Left ventricle myocardium superior (tissue), 1 donor: Measurements from ENCODE around the gene L1TD1. TPM values are rescaled to one million over a fixed set of nuclear protein-coding genes. Genes with fewer than 3 reads are reported as not detected.
"Not testable (repeated sequence)": the region's sequence is repeated elsewhere in the genome, so short reads cannot be mapped to it uniquely, and the experiment has no call there.

ENCODE experiments used
- ATAC-seq: fragments of 200-7000 bp; cut with Tn5 transposase; one replicate; pipeline ENCODE4 v1.9.1; 2020; ENCODE audit warnings: mild to moderate bottlenecking, moderate library complexity
- DNase-seq: peaks from one replicate; pipeline ENCODE4 v3.0.0-alpha.2; 2020
- intact Hi-C: fragments of 100-400 bp; cut with micrococcal nuclease; formaldehyde crosslinking; loops from one replicate; pipeline ENCODE4 v1.11.0; 2022
- total RNA-seq: library from RNA; stranded (reverse); fragmentation: NEBNext Ultra II Directional; extraction: Animal tissue kit (Norgen Biotek cat#: 25700); gene quantifications from one replicate; pipeline ENCODE4 v1.2.1, GENCODE V29; 2021
- donor health status: DM: no; HTN: yes; CAD: no; lungs with severe emphysema.

Gene L1TD1
- total RNA-seq, 1 donor from 2014 or later = 0.05 TPM

GRCh38 chr1:62232871-62233278 is 38.2 kb downstream of the L1TD1 start:
- no peak for DNase-seq
- no peak for ATAC-seq
- intact Hi-C loops = no loop called here

GRCh38 chr1:62233926-62234450 is 39.3 kb downstream of the L1TD1 start:
- no peak for ATAC-seq
- DNase-seq = no peak
- intact Hi-C loops = no loop called here

GRCh38 chr1:62234688-62235087 is 40.0 kb downstream of the L1TD1 start:
- no peak for DNase-seq
- intact Hi-C loops = no loop called here
- no peak for ATAC-seq

- DNase-seq (no peak), ATAC-seq (no peak)
- intact Hi-C loops = no loop called here
Measured at GRCh38 chr1:62235576-62235975, 40.9 kb downstream of the L1TD1 start.

GRCh38 chr1:62237361-62237760 is 42.7 kb downstream of the L1TD1 start:
- ATAC-seq (no peak), DNase-seq (no peak)
- intact Hi-C loops = no loop called here

- ATAC-seq = no peak
- intact Hi-C loops = no loop called here
- no peak for DNase-seq
Measured at GRCh38 chr1:62237950-62238374, 43.3 kb downstream of the L1TD1 start.

GRCh38 chr1:62238507-62238906 is 43.9 kb downstream of the L1TD1 start:
- no peak for ATAC-seq
- intact Hi-C loops = no loop called here

GRCh38 chr1:62239652-62240403 is 45.2 kb downstream of the L1TD1 start:
- ATAC-seq, DNase-seq, intact Hi-C loops: not testable (repeated sequence)

More at GRCh38 chr1:62238507-62238906, 43.9 kb downstream of the L1TD1 start:
- no peak for DNase-seq

GRCh38 chr1:62240651-62241370 is 46.2 kb downstream of the L1TD1 start:
- ATAC-seq (no peak), DNase-seq (no peak)
- intact Hi-C loops = no loop called here

- ATAC-seq = no peak
- peak; percentile 65 for DNase-seq
- intact Hi-C loops = no loop called here
Measured at GRCh38 chr1:62241371-62242131, 46.9 kb downstream of the L1TD1 start.

GRCh38 chr1:62244380-62244779 is 49.7 kb downstream of the L1TD1 start:
- DNase-seq, intact Hi-C loops, ATAC-seq: not testable (repeated sequence)

GRCh38 chr1:62245201-62245600 is 50.6 kb downstream of the L1TD1 start:
- DNase-seq (no peak), ATAC-seq (no peak)
- intact Hi-C loops = no loop called here

GRCh38 chr1:62247391-62248168 is 52.9 kb downstream of the L1TD1 start:
- DNase-seq (no peak), ATAC-seq (no peak)
- intact Hi-C loops = no loop called here

- no peak for ATAC-seq
- no peak for DNase-seq
- intact Hi-C loops = no loop called here
Measured at GRCh38 chr1:62250126-62250726, 55.6 kb downstream of the L1TD1 start.

GRCh38 chr1:62259551-62259950 is 64.9 kb downstream of the L1TD1 start:
- no peak for ATAC-seq
- intact Hi-C loops = no loop called here
- DNase-seq = no peak

GRCh38 chr1:62260688-62261087 is 66.0 kb downstream of the L1TD1 start:
- DNase-seq (no peak), ATAC-seq (no peak)
- intact Hi-C loops = no loop called here
